GM12875 (cell line): ENCODE results near the gene ADORA3.

Source experiments
- H3K4me3 ChIP-seq: one replicate; pipeline ENCODE4 v1.5.1; 2011; ENCODE audit warnings: low read depth, low read length, control low read depth
- TF ChIP-seq, protein P1 (sequence below): IDR thresholded peaks from 2 replicates; pipeline ENCODE4 v1.5.1; 2011; ENCODE audit warnings: low read depth, mild to moderate bottlenecking, control low read depth, inconsistent platforms, low read length, moderate library complexity, borderline replicate concordance; ENCODE audit not compliant: insufficient read depth

The ADORA3 gene

DNA sequence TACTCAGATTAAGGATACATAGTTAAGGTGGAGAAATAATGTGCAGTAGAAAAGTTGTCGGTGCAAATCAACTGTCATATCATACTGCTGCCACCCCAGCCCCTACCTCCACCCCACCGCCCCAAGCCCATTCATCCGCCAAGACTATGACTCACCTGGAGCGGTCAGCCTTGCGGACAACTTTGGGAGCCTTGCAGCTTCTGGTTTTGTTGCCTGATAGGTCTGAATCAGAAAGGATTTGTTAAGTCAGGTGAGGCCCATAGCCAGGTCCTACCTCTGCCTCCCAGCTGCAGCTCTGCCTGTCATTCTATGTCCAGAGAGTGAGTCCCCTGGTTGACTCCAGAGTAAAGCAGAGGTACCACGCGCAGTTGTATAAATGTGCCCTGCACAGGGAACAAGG is 17.0 kb downstream of the ADORA3 start:
- H3K4me3 ChIP-seq: no peak overlapping the region
- TF ChIP-seq, protein P1, sequence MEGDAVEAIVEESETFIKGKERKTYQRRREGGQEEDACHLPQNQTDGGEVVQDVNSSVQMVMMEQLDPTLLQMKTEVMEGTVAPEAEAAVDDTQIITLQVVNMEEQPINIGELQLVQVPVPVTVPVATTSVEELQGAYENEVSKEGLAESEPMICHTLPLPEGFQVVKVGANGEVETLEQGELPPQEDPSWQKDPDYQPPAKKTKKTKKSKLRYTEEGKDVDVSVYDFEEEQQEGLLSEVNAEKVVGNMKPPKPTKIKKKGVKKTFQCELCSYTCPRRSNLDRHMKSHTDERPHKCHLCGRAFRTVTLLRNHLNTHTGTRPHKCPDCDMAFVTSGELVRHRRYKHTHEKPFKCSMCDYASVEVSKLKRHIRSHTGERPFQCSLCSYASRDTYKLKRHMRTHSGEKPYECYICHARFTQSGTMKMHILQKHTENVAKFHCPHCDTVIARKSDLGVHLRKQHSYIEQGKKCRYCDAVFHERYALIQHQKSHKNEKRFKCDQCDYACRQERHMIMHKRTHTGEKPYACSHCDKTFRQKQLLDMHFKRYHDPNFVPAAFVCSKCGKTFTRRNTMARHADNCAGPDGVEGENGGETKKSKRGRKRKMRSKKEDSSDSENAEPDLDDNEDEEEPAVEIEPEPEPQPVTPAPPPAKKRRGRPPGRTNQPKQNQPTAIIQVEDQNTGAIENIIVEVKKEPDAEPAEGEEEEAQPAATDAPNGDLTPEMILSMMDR: no peak

DNA sequence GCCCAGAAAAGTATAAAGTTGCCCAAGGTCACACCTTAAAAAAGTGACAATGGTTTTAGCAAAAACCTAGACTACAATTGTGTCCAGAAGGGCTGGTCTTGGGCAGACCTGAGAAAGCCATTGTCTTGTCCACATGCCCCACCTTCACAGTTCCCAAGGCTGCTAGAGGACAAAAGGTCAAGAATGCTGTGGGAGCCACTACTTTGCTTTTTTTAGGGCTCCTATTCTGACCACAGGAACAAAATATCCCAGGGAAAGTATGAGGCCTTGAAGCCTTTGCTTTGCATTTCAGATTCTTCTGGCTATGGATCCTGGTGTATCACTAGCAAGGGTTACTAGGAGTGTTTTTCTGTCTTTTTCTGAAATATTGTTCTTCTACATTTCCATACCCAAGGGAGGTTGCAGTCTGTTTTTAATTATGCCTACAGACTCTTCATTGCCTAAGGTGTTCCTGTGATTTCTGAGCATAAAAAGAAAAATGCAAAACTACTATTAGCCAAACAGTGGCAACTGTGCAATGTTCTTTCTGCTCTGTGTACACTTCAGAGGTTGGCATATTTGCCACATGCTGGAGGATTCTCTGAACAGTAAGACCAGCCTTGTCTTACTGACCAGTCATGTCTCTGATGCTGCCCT is 18.9 kb downstream of the ADORA3 start:
- TF ChIP-seq, protein P1: no peak
- no peak overlapping the region for H3K4me3 ChIP-seq

DNA sequence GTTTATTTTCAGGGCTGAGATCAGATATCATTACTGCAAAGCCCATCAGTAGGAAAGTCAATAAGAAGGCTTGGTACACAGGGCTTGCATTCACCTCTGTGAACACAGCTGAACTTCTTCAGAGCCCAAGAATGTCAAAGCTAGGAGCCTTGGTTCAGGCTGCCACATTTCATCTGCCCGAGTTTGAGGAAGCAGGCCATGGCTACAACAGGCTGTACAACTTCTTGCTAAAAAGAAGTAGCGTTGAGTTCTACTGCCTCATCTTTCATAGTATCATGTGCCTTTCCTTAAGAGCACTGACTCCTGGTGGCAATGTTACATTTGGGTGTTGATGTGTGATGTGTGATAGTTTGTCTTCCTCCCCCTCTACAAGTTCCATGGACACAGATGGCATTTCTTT is 19.6 kb downstream of the ADORA3 start:
- TF ChIP-seq, protein P1: no peak
- no peak overlapping the region for H3K4me3 ChIP-seq

DNA sequence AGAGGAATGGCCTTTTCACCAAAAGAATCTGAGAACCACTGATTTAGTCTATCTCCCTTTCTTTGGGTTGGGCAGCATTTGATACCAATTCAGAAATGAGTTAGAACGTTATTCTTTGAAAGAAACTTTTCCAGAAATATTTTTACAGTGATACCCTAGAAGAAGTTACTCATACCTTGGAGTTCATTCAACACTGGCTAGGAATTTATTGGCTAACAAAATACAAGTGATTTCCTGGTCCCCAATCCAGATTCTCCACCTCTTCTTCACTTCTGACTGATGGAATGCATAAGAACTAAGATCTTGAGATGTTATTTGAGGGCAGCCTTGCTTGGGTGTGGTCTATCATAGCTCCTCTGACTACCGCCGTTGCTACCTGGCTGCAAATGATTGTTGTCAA is 20.3 kb downstream of the ADORA3 start:
- TF ChIP-seq, protein P1: no peak
- no peak overlapping the region for H3K4me3 ChIP-seq

DNA sequence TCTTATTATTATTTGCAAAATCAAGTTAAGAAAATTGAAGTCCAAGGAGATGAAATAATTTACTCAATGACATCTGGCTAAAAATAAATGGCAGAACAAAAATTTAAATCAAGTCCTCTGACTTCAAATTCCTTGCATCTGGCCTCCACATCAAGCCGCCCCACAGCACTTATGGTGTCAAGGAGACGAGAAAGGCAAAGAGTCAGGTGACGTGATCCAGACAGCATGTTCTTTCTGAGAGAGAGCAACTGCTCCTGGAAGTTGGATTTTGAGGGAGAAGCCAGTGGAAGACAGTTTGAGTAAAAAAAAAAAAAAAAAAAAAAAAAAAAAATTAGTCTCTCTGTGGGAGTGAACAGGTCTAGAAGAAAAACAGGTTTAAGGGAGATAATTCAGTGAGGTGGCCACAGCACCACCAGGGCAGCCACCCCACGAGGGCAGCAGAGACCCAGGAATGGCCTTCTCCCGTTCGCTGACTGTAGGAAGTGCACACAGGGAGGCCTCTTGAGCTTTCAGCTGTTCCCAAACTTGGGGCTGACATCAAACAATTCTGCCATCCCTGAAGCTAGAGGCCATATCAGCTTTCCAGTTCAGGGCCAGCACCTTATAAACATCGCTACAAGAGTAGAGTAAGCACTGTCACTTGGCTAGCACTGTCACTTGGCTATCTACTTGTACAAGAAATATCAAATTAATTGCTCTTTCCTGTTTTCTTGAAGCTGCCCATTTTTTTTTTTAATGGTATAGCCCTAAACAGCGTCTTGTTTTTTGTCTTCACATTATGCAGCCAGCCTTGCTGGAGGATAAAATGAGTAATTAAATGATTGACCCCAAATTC is 21.8 kb downstream of the ADORA3 start:
- H3K4me3 ChIP-seq: no peak overlapping the region
- TF ChIP-seq, protein P1: peak; percentile 77

DNA sequence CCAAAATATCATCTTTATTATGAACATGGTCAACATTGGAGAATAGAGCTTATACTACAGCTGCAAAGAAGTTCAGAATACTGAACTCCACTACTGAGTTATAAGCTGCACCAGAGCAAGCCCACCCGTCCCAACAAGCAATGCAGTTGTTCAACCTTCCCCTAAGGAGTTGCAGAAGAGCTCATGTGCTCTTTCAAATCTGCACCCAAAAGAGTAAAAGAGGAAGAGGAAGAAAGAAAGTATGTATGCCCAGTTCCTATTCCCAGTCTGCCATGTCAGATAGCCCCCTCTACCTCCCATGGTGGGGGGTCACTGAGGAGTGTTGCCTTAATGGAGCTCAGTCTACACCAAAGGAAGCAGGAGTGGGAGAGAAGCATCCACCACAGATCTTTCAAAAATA is 22.8 kb downstream of the ADORA3 start:
- H3K4me3 ChIP-seq: no peak overlapping the region
- TF ChIP-seq, protein P1: no peak
